Measurements from ENCODE around the gene C1orf74.

DNA sequence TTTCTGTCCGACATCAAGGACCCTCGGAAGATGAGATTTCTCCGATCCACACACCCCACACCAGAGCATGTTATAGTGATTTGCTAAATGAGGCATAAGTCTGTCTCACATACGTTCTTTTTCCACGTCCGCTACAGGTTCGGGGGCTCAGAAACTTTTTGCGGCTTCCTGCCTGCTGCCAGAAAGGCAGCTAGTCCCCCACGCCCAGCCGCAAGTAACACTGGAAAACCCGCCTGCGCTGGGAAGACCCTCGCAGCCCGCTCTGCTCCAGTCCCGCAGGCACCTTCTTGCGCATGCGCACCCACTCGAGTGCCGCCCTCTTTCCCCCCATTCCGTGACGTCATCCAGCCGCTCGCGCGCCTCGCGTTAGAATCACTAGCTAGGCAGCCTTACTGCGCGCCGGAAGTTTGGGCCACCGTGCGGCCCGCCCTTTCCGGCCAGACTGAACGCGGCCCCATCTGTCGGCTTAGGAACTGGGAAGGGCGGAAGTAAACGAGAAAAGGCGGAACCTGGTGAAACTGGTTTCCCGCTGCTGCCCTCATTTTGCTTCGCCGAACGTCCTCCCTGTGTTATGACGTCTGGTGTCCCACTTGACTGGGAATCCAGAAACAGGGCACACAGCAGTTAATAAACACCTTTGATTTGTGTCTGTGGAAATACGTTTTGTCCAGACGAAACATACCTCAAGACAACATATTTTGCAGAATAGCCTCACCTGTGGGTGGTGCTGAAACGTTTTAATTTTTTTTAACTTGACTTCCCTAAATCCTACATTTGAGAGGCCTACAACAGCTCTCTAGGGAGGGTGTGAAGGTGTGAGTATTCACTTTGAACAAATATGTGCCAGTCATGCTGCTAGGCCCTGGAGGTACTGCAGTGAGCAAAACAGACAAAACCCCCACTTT, at the start of gene C1orf74:
- TF ChIP-seq POLR2AphosphoS5 (IDR thresholded peaks at IDR 0.05; ENCODE audit: insufficient read depth, low read depth, low read length), result peak; percentile 98
- TF ChIP-seq JUN (IDR thresholded peaks at IDR 0.05; ENCODE audit: borderline replicate concordance, insufficient read depth, insufficient read length, low read depth), result peak; percentile 75
- no peak for TF ChIP-seq EZH2 (IDR thresholded peaks at IDR 0.05; ENCODE audit: borderline replicate concordance, low read depth, low read length, severe bottlenecking)
- TF ChIP-seq, protein P1, sequence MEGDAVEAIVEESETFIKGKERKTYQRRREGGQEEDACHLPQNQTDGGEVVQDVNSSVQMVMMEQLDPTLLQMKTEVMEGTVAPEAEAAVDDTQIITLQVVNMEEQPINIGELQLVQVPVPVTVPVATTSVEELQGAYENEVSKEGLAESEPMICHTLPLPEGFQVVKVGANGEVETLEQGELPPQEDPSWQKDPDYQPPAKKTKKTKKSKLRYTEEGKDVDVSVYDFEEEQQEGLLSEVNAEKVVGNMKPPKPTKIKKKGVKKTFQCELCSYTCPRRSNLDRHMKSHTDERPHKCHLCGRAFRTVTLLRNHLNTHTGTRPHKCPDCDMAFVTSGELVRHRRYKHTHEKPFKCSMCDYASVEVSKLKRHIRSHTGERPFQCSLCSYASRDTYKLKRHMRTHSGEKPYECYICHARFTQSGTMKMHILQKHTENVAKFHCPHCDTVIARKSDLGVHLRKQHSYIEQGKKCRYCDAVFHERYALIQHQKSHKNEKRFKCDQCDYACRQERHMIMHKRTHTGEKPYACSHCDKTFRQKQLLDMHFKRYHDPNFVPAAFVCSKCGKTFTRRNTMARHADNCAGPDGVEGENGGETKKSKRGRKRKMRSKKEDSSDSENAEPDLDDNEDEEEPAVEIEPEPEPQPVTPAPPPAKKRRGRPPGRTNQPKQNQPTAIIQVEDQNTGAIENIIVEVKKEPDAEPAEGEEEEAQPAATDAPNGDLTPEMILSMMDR (IDR thresholded peaks at IDR 0.05; ENCODE audit: extremely low read depth in 1 of 2, insufficient read depth in 1 of 2, low read depth in 1 of 2, low read length in 2 of 2), result no peak
- TF ChIP-seq FOS (IDR thresholded peaks at IDR 0.05; ENCODE audit: borderline replicate concordance, insufficient read depth, low read length), result no peak
- peak; percentile 97 for TF ChIP-seq POLR2A (IDR thresholded peaks at IDR 0.05; ENCODE audit: low read depth, low read length)
- TF ChIP-seq GATA2 (IDR thresholded peaks at IDR 0.05; ENCODE audit: insufficient read depth, insufficient read length, low read depth, low read length), result no peak
- TF ChIP-seq, protein P2, sequence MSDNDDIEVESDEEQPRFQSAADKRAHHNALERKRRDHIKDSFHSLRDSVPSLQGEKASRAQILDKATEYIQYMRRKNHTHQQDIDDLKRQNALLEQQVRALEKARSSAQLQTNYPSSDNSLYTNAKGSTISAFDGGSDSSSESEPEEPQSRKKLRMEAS (IDR thresholded peaks at IDR 0.05; ENCODE audit: insufficient read depth, insufficient read length), result peak; percentile 8
